Dermis microvascular lymphatic vessel endothelial cell (primary cell): ENCODE measurements around the gene CANT1. TPM values are rescaled to one million over a fixed set of nuclear protein-coding genes. Genes with fewer than 3 reads are reported as not detected.
"Not testable (repeated sequence)": the region's sequence is repeated elsewhere in the genome, so short reads cannot be mapped to it uniquely, and the experiment has no call there.

ENCODE experiments used
- DNase-seq, 2 donors: peaks; one replicate each; pipeline versions ENCODE4 v3.0.0 to v3.0.0-alpha.2; 2010; ENCODE audit warnings: low read depth in 2 of 2
- total RNA-seq: library from RNA; depleted of rRNA; stranded (reverse); fragments of >200 nt; gene quantifications from 2 replicates; pipeline ENCODE4 v1.2.1, GENCODE V29; 2014

The CANT1 gene
- total RNA-seq, 1 donor from 2014 or later, result 40.3 TPM

GRCh38 chr17:78977997-78978973, 31.3 kb downstream of the CANT1 start:
- no peak for DNase-seq

- DNase-seq, result no peak
These were observed 32.0 kb downstream of the CANT1 start for GRCh38 chr17:78977681-78977943.

DNA sequence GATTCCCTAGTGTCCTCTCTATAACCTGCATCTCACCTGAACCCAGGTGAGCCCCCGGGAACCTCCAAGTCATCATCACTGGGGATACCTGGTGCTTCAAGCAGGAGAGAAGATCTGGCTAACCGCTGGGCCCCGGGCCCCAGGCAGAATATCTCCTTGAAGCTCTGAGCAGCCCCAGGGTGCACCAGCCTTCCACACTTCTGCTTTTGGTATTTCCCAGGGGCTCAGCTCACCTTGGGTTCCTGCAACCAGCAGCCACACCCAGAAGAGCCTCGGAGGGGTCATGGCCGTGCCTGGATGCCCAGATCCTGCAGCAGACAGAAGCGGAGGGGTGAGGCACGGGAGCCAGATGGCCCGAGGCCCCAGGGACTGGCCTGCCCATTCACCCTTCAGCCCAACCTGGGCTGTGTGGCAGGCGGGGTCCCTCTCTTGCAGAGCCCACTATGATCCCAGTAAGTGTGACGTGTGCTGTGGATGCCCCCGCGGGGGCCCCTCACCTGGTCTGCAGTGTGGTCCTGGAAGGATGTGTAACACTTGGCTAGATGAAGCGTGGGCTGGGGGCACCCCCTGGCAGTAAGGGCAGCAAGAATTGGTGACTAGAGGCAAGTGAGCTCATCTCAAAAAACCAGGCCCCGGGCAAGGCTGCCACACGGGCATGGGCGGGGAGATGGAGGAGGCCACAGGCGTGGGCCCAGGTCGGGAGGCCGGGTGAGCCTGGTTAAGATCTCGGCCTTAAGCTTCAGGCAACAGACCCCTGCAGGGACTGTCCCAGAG, 32.5 kb downstream of the CANT1 start:
- DNase-seq, result no peak

DNA sequence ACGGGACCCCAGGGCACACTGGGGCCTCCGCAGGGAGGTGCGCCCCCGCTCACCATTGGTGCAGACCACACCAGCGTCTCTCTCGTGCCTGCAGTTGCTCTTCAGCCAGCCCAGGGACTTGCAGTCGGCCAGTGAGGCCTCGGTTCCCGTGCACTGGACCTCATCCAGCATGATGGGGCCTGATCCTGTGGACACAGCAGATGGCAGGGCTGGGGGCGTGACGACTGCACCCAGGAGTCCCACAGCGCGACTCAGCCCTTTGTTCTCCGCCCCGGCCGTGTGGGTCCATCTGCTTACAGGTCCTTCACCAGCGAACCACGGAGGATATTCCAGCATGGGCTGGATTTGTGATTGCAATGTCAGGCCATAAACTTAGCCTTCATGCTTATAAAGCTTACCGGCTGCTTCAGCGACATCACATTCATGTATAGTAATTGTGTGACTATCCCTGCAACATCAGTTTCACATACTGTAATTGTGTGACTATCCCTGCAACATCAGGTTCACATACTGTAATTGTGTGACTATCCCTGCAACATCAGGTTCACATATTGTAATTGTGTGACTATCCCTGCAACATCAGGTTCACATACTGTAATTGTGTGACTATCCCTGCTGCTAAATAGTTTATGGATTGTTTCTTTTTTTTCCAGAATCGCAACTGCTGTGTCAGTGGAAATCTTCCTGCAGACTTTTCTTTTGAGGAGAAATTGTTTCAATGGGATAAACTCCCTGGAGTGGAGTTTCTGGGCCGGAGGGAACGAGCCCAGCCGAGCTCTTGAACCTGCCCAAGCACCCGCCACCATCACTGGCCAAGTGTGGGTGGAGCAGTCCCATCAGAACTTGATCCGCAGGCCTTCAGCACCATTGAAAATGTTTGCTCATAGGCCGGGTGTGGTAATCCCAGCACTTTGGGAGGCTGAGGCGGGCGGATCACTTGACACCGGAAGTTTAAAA, 34.7 kb downstream of the CANT1 start:
- DNase-seq, result peak; percentile 63 to 70

GRCh38 chr17:78973792-78974520, 35.6 kb downstream of the CANT1 start:
- no peak for DNase-seq

- no peak for DNase-seq
These were observed 36.4 kb downstream of the CANT1 start for GRCh38 chr17:78973196-78973595.

DNA sequence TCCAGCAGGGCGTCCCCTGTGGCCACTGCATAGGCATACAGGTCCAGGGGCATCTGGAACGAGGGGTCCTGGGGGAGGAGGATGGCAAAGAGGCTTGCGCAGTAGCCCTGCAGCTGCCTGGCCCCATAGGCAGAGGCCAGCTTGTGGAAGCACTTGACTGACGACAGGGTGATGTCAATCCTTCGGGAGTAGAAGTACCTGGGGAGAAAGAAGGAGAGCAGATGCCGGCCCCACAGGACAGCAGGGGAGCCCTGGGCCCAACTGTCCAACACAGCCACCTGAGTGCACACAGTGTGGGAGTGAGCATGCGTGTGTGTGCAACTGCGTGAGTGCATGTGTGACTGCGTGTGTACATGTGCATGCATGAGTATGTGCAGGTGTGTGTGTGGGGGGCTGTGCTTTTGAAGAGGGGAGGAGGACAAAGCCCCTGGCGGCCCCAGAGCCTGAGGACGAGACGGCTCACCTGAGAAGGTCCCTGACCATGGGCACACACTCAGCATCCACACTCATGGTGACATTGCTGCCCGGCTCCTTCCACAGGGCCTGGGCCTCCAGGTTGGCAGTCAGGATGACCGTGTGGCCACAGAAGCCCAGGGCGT, 37.0 kb downstream of the CANT1 start:
- DNase-seq, result no peak

GRCh38 chr17:78971756-78972506, 37.6 kb downstream of the CANT1 start:
- DNase-seq, result no peak

DNA sequence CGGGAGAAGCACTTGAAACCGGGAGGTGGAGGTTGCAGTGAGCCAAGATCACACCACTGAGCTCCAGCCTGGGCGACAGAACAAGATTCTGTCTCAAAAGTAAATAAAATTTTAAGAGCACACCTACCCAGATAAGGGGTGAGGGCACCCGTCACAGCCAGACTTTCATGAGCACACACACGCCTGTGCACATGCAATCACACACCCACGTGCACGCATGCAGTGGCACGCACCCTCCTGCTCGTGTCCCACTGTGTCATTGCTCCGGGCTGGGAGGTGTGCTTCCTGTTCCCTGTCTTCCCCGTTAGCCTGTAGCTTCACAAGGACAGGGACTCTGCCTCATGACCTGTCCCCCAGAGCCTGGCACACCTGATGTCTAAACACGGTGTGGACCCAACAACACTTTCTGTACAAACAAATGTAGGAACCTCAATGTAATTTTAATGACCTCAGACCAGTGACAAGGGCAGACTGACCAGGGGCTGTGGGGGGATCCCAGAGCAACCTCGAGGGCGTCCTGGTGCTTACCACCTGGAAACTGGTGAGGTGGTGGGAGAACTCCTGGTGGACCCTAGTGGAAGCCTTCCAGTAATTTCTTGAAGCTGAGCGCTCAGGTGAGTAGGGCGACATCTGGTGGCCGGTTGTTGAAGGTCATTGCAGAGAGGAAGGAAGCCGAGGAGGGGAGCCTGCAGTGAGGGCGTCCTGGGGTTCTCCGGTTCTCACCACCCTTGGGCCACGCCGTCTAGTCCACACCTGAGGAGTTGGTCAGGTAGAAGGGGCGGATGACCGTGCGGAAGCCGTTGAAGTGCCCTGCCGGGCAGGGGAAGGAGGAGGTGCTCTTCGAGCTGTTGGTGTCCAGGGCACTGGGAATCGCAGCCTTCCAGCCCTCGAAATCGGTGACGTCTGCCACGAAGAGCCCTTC, 38.5 kb downstream of the CANT1 start:
- peak; percentile 60 to 82 for DNase-seq

GRCh38 chr17:78969865-78970264, 39.7 kb downstream of the CANT1 start:
- DNase-seq, result no peak

DNA sequence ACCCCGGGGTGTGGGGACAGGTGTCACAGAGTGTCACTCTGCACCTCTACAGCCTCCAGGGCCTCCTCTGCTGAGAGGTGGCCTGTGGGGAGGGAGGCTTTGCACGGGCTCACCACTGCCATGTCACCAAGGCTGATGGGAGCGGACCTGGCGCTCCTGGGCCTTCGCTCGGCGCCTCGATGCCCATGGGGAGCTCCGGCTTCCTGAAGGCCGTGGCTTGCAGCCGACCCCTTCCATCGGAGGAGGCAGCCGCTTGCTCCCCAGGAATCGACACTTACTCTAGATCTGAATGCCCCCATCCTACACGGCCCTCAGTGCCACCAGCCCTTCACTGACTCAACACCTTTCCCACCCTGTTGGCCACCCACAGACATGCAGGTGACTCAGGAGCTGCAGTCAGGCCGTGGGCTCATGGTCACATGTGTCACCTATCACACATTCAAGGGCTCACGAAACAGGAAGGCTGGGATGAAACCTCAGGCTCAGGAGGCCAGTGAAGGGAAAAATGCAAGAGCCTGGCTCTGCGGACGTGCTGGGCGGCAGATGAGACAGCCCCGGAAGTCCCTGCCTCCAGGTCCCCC, 41.7 kb downstream of the CANT1 start:
- no peak for DNase-seq

DNA sequence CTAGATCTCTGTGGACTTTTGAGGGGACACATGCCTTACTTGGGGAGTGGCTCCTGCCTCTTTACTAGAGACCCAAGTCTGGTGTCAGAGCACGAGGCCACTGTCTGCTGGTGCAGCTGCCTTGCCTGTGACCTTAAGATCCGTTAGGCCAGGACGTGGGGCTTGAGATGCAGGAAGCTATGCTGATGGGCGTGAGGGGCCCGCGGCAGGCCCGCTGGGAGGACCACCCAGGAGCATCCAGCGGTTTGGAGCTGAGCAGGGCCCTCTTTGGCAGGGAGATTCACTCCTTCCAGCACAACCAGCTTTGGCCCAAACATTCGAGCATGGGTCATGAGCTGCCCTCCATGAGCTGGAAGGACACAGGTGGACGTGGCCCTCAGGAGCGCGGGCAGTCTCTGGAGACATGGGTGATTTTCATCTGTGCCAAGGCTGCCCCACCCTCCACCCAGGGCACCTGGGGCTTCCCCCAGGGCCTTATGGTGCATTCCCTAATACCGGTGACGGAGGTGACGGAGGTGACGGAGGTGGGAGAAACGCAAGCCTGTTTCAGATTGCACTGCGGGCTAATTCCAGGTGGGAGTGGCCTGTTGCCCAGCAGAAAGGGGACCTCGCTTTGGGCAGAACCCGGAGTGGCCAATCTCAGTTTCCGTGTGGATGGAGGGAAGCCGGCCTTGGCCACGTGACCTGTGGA, 42.5 kb downstream of the CANT1 start:
- DNase-seq, result no peak

GRCh38 chr17:78966123-78966813, 43.3 kb downstream of the CANT1 start:
- no peak for DNase-seq

GRCh38 chr17:78965491-78965924, 44.1 kb downstream of the CANT1 start:
- no peak for DNase-seq

DNA sequence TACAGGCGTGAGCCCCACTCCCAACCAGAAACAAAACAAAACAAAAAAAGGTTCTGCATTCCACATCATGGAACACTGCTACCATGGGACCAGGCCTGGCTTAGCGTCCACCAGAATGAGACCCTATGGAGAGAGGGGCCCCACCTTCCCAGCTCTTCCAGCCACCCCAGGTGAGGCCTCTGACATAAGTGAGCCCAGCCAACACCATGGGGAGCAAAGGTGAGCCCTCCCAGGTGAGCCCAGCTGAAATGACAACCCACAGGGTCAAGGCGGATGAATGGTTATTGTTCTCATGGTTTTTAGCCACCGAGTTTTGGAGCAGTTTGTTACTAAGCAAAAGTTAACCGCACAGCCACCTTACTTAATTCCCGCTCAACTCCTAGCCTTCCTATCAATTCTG, 46.2 kb downstream of the CANT1 start:
- no peak for DNase-seq

GRCh38 chr17:78962984-78963348, 46.6 kb downstream of the CANT1 start:
- not testable (repeated sequence) for DNase-seq

- DNase-seq, result no peak
These were observed 47.1 kb downstream of the CANT1 start for GRCh38 chr17:78962345-78962983.
